Effector memory CD8-positive, alpha-beta T cell (primary cell): Measurements from ENCODE around the gene COL1A1.

Experiments used
- ATAC-seq: fragments of 150-1000 bp; cut with Tn5 transposase; replicated peaks from 2 replicates; pipeline ENCODE4 v1.10.0; 2021; ENCODE audit warnings: mild to moderate bottlenecking, moderate library complexity
- DNase-seq, 3 experiments: peaks; one replicate each; pipeline ENCODE4 v3.0.0; 2021
- H3K27ac Mint-ChIP-seq, 2 donors: one replicate each; pipeline ENCODE4 v1.8.0; 2022; ENCODE audit warnings: mild to moderate bottlenecking in 2 of 2, mixed read lengths in 2 of 2, moderate library complexity in 2 of 2
- H3K27me3 Mint-ChIP-seq, 2 donors: one replicate each; pipeline ENCODE4 v1.8.0; 2022; ENCODE audit warnings: mixed read lengths in 2 of 2
- H3K36me3 Mint-ChIP-seq: one replicate; pipeline ENCODE4 v1.8.0; 2022; ENCODE audit warnings: mild to moderate bottlenecking, moderate library complexity, mixed read lengths; ENCODE audit not compliant: insufficient read depth
- H3K4me1 Mint-ChIP-seq, 2 donors: one replicate each; pipeline ENCODE4 v1.8.0; 2022; ENCODE audit warnings: low read depth in 2 of 2, mixed read lengths in 2 of 2
- H3K4me3 Mint-ChIP-seq, 2 donors: one replicate each; pipeline ENCODE4 v1.8.0; 2022; ENCODE audit warnings: mild to moderate bottlenecking in 2 of 2, mixed read lengths in 2 of 2, moderate library complexity in 2 of 2
- H3K9me3 Mint-ChIP-seq, 2 donors: one replicate each; pipeline ENCODE4 v1.8.0; 2022; ENCODE audit warnings: mixed read lengths in 2 of 2

The COL1A1 gene

GRCh38 chr17:50133769-50134099 is 67.7 kb downstream of the COL1A1 start:
- Mint-ChIP-seq H3K27me3 (peaks cover 2 to 11% of the 10 kb centered on the region in 2 donors), H3K9me3 (no peaks in the 10 kb centered on the region), H3K36me3 (peaks cover 51% of the 10 kb centered on the region), H3K27ac (peak overlapping the region in 1 of 2 donors; percentile 44), H3K4me1 (peaks cover 28 to 30% of the 10 kb centered on the region in 2 donors), H3K4me3 (no peak overlapping the region)
- ATAC-seq (no peak), DNase-seq (no peak)
